Neuronal stem cell (in vitro differentiated cells): ENCODE measurements around the gene ELF5.

Source experiments
- DNase-seq: peaks from one replicate; pipeline ENCODE4 v3.0.0-alpha.2; 2013; ENCODE audit warnings: low spot score
- H2AFZ ChIP-seq: one replicate; pipeline ENCODE4 v1.6.1; 2013; ENCODE audit warnings: mild to moderate bottlenecking, low read length, inconsistent platforms
- H2AK5ac ChIP-seq: 2 replicates; pipeline ENCODE4 v1.6.1; 2013; ENCODE audit warnings: low read depth, mild to moderate bottlenecking, inconsistent platforms, low read length, moderate library complexity, mixed read lengths
- H2BK120ac ChIP-seq: 2 replicates; pipeline ENCODE4 v1.6.1; 2013; ENCODE audit warnings: low read depth, mild to moderate bottlenecking, inconsistent platforms, low read length, moderate library complexity, mixed read lengths
- H2BK12ac ChIP-seq: one replicate; pipeline ENCODE4 v1.6.1; 2013; ENCODE audit warnings: low read length, inconsistent platforms
- H2BK15ac ChIP-seq: 2 replicates; pipeline ENCODE4 v1.6.1; 2013; ENCODE audit warnings: mild to moderate bottlenecking, low read length, inconsistent platforms, mixed read lengths
- H2BK5ac ChIP-seq: one replicate; pipeline ENCODE4 v1.6.1; 2013; ENCODE audit warnings: inconsistent platforms, mild to moderate bottlenecking, low read length, moderate library complexity
- H3K14ac ChIP-seq: one replicate; pipeline ENCODE4 v1.6.1; 2013; ENCODE audit warnings: low read length, inconsistent platforms
- H3K18ac ChIP-seq: 2 replicates; pipeline ENCODE4 v1.6.1; 2013; ENCODE audit warnings: low read length, inconsistent platforms
- H3K23ac ChIP-seq: 2 replicates; pipeline ENCODE4 v1.6.1; 2013; ENCODE audit warnings: low read depth, mild to moderate bottlenecking, mixed read lengths, low read length, inconsistent platforms; ENCODE audit not compliant: poor library complexity
- H3K27ac ChIP-seq: replicated peaks from 3 replicates; pipeline ENCODE4 v1.5.1; 2013; ENCODE audit warnings: low read length, inconsistent platforms
- H3K27me3 ChIP-seq, 3 experiments: 2 replicates each; pipeline ENCODE4 v1.6.1; 2013; ENCODE audit warnings: low read length in 3 of 3, mild to moderate bottlenecking in 2 of 3, inconsistent platforms in 1 of 3, low read depth in 1 of 3, mixed read lengths in 1 of 3, moderate library complexity in 1 of 3; ENCODE audit not compliant: control insufficient read depth in 3 of 3, insufficient read depth in 3 of 3
- H3K36me3 ChIP-seq, 2 donors: replicated peaks in 1 of 2; 2 replicates each; pipeline ENCODE4 v1.6.1; 2013; ENCODE audit warnings: low read length in 2 of 2; ENCODE audit not compliant: control insufficient read depth in 2 of 2, insufficient read depth in 2 of 2
- H3K4ac ChIP-seq: 2 replicates; pipeline ENCODE4 v1.6.1; 2013; ENCODE audit warnings: inconsistent platforms, mild to moderate bottlenecking, low read length, moderate library complexity
- H3K4me1 ChIP-seq, 2 donors: 1 replicate in 1 of 2; 2 replicates in 1 of 2; pipeline ENCODE4 v1.6.1; 2013; ENCODE audit warnings: low read length in 2 of 2, low read depth in 1 of 2; ENCODE audit not compliant: control insufficient read depth in 2 of 2, insufficient read depth in 1 of 2
- H3K4me2 ChIP-seq: one replicate; pipeline ENCODE4 v1.6.1; 2013; ENCODE audit warnings: mild to moderate bottlenecking, low read length, inconsistent platforms; ENCODE audit not compliant: insufficient read depth, poor library complexity, severe bottlenecking
- H3K4me3 ChIP-seq, 2 donors: 2 replicates each; pipeline ENCODE4 v1.5.1; 2013; ENCODE audit warnings: low read length in 2 of 2, mild to moderate bottlenecking in 2 of 2, inconsistent platforms in 1 of 2, moderate library complexity in 1 of 2
- H3K79me1 ChIP-seq: one replicate; pipeline ENCODE4 v1.6.1; 2013; ENCODE audit warnings: low read depth, mild to moderate bottlenecking, inconsistent platforms, low read length, moderate library complexity
- H3K9ac ChIP-seq: one replicate; pipeline ENCODE4 v1.6.1; 2013; ENCODE audit warnings: mild to moderate bottlenecking, low read depth, low read length, inconsistent platforms; ENCODE audit not compliant: poor library complexity
- H3K9me3 ChIP-seq, 2 donors: replicated peaks in 1 of 2; 2 replicates each; pipeline versions ENCODE3 to v1.6.1; 2013; ENCODE audit warnings: low read length in 2 of 2, mild to moderate bottlenecking in 2 of 2, inconsistent platforms in 1 of 2, low read depth in 1 of 2, mixed read lengths in 1 of 2, moderate library complexity in 1 of 2; ENCODE audit not compliant: control insufficient read depth in 2 of 2, insufficient read depth in 1 of 2
- H4K8ac ChIP-seq: one replicate; pipeline ENCODE4 v1.6.1; 2013; ENCODE audit warnings: low read depth, mild to moderate bottlenecking, inconsistent platforms, low read length, moderate library complexity
- H4K91ac ChIP-seq: one replicate; pipeline ENCODE4 v1.6.1; 2013; ENCODE audit warnings: low read length, low read depth, mild to moderate bottlenecking, inconsistent platforms; ENCODE audit not compliant: poor library complexity
- WGBS, 2 donors: extraction: QIAGEN DNeasy Blood & Tissue Kit; methylation state at CpG; one replicate each; pipeline ENCODE4 v1.1.7; 2013; ENCODE audit warnings: missing lambda C conversion rate in 2 of 2, mixed read lengths in 1 of 2; ENCODE audit not compliant: insufficient read length in 2 of 2, insufficient replicate concordance in 1 of 2; ENCODE audit errors: extremely low coverage in 2 of 2; 5-methylcytosine and 5-hydroxymethylcytosine counted together

Gene ELF5

GRCh38 chr11:34451053-34451452, 62.5 kb downstream of the ELF5 start:
- Histone ChIP-seq H3K27ac (no peak overlapping the region), H3K23ac (no peak overlapping the region), H3K18ac (no peak overlapping the region), H3K79me1 (no peaks in the 10 kb centered on the region), H3K9ac (no peak overlapping the region), H3K27me3 (peaks cover 0 to 15% (median 0%) of the 10 kb centered on the region in 3 experiments), H2BK12ac (no peak overlapping the region), H3K14ac (no peak overlapping the region), H3K4ac (no peak overlapping the region), H2AFZ (no peak overlapping the region), H3K4me3 (no peak overlapping the region), H4K8ac (no peak overlapping the region), H2BK5ac (no peak overlapping the region), H2BK15ac (no peak overlapping the region), H2BK120ac (no peak overlapping the region), H3K4me1 (no peaks in the 10 kb centered on the region), H3K36me3 (peaks cover 0 to 4% of the 10 kb centered on the region in 2 donors), H3K4me2 (no peak overlapping the region), H3K9me3 (no peaks in the 10 kb centered on the region), H2AK5ac (no peak overlapping the region), H4K91ac (no peak overlapping the region)
- WGBS, 2 donors, result no CpG with 5 or more reads among the region's 3 CpGs
- DNase-seq, result no peak

GRCh38 chr11:34449013-34449412, 64.6 kb downstream of the ELF5 start:
- H3K23ac ChIP-seq, result no peak overlapping the region
- no peak overlapping the region for H4K91ac ChIP-seq
- no peak overlapping the region for H4K8ac ChIP-seq
- no CpG with 5 or more reads among the region's 3 CpGs for WGBS, 2 donors
- H2AFZ ChIP-seq, result no peak overlapping the region
- H3K79me1 ChIP-seq, result no peaks in the 10 kb centered on the region
- H3K4me2 ChIP-seq, result no peak overlapping the region
- no peaks in the 10 kb centered on the region for H3K9me3 ChIP-seq
- no peak overlapping the region for H3K4ac ChIP-seq
- no peak overlapping the region for H3K9ac ChIP-seq
- no peak overlapping the region for H3K27ac ChIP-seq
- H3K4me3 ChIP-seq, result no peak overlapping the region
- H2BK15ac ChIP-seq, result no peak overlapping the region
- H3K18ac ChIP-seq, result no peak overlapping the region
- no peak overlapping the region for H3K14ac ChIP-seq
- no peak overlapping the region for H2BK120ac ChIP-seq
- H2BK5ac ChIP-seq, result no peak overlapping the region
- peaks cover 0 to 3% of the 10 kb centered on the region in 2 donors for H3K36me3 ChIP-seq
- no peaks in the 10 kb centered on the region for H3K4me1 ChIP-seq
- no peak for DNase-seq
- H2AK5ac ChIP-seq, result no peak overlapping the region
- peaks cover 0 to 15% (median 0%) of the 10 kb centered on the region in 3 experiments for H3K27me3 ChIP-seq
- H2BK12ac ChIP-seq, result no peak overlapping the region

GRCh38 chr11:34448223-34448994, 65.2 kb downstream of the ELF5 start:
- Histone ChIP-seq H3K14ac (no peak overlapping the region), H2AK5ac (no peak overlapping the region), H3K4me3 (no peak overlapping the region), H2BK5ac (no peak overlapping the region), H3K27ac (no peak overlapping the region), H3K9ac (no peak overlapping the region), H2BK12ac (no peak overlapping the region), H3K4ac (no peak overlapping the region), H3K27me3 (peaks cover 0 to 15% (median 0%) of the 10 kb centered on the region in 3 experiments), H3K36me3 (no peaks in the 10 kb centered on the region), H2BK120ac (no peak overlapping the region), H4K8ac (no peak overlapping the region), H4K91ac (no peak overlapping the region), H3K18ac (no peak overlapping the region), H3K23ac (no peak overlapping the region), H3K4me2 (no peak overlapping the region), H3K4me1 (no peaks in the 10 kb centered on the region), H2BK15ac (no peak overlapping the region), H3K9me3 (no peaks in the 10 kb centered on the region), H2AFZ (no peak overlapping the region), H3K79me1 (no peaks in the 10 kb centered on the region)
- no peak for DNase-seq
- no CpG with 5 or more reads among the region's 11 CpGs for WGBS, 2 donors

GRCh38 chr11:34447044-34447443, 66.5 kb downstream of the ELF5 start:
- Histone ChIP-seq H3K9ac (no peak overlapping the region), H3K27ac (no peak overlapping the region), H3K4ac (no peak overlapping the region), H4K91ac (no peak overlapping the region), H3K9me3 (peaks cover 0 to 2% of the 10 kb centered on the region in 2 donors), H2BK15ac (no peak overlapping the region), H2AK5ac (no peak overlapping the region), H2BK12ac (no peak overlapping the region), H3K27me3 (peaks cover 0 to 13% (median 0%) of the 10 kb centered on the region in 3 experiments), H3K4me2 (no peak overlapping the region), H3K79me1 (no peaks in the 10 kb centered on the region), H4K8ac (no peak overlapping the region), H2AFZ (no peak overlapping the region), H3K36me3 (no peaks in the 10 kb centered on the region), H3K4me3 (no peak overlapping the region), H2BK120ac (no peak overlapping the region), H3K18ac (no peak overlapping the region), H3K14ac (no peak overlapping the region), H3K23ac (no peak overlapping the region), H2BK5ac (no peak overlapping the region), H3K4me1 (no peaks in the 10 kb centered on the region)
- no peak for DNase-seq
